Colonic mucosa (tissue), 4 donors: ENCODE results near the gene SYCP2. TPM values are rescaled to one million over a fixed set of nuclear protein-coding genes. Genes with fewer than 3 reads are reported as not detected.

ENCODE experiments used
- DNase-seq: peaks from one replicate; pipeline ENCODE4 v3.0.0-alpha.2; 2020
- H3K27ac ChIP-seq: fragments of 200-600 bp; one replicate; pipeline ENCODE4 v1.8.0; 2021
- H3K27me3 ChIP-seq: fragments of 200-600 bp; one replicate; pipeline ENCODE4 v1.8.0; 2021
- H3K36me3 ChIP-seq: fragments of 200-600 bp; one replicate; pipeline ENCODE4 v1.8.0; 2021
- H3K4me1 ChIP-seq: fragments of 200-600 bp; one replicate; pipeline ENCODE4 v1.8.0; 2021; ENCODE audit warnings: mild to moderate bottlenecking
- H3K4me3 ChIP-seq: fragments of 200-600 bp; one replicate; pipeline ENCODE4 v1.8.0; 2021
- H3K9ac ChIP-seq, 2 donors: one replicate each; pipeline ENCODE4 v1.7.0; 2013; ENCODE audit warnings: control low read depth in 2 of 2, low read depth in 2 of 2, low read length in 2 of 2
- H3K9me3 ChIP-seq: fragments of 200-600 bp; one replicate; pipeline ENCODE4 v1.8.0; 2021
- intact Hi-C: fragments of 100-400 bp; cut with DNase I; formaldehyde crosslinking; loops from one replicate; pipeline ENCODE4 v1.14.1; 2022
- total RNA-seq, 2 donors: library from RNA; stranded (reverse); fragmentation: NEBNext Ultra II Directional in 1 of 2; extraction: Animal tissue kit (Norgen Biotek cat#: 25700) in 1 of 2; gene quantifications; one replicate each; pipeline ENCODE4 v1.2.1, GENCODE V29; 2021
- TF ChIP-seq, protein P1 (sequence below): fragments of 200-600 bp; IDR thresholded peaks from one replicate; pipeline ENCODE4 v1.8.0; 2022; ENCODE audit warnings: antibody characterized with exemption, mild to moderate bottlenecking
- donor health status: healthy.
- donor health status: DM: no; HTN: no; CAD: no.
- donor health status: DM: no; HTN: no; CAD: no.

The SYCP2 gene
- total RNA-seq, 2 donors from 2014 or later = 0.74 to 1.1 TPM

DNA sequence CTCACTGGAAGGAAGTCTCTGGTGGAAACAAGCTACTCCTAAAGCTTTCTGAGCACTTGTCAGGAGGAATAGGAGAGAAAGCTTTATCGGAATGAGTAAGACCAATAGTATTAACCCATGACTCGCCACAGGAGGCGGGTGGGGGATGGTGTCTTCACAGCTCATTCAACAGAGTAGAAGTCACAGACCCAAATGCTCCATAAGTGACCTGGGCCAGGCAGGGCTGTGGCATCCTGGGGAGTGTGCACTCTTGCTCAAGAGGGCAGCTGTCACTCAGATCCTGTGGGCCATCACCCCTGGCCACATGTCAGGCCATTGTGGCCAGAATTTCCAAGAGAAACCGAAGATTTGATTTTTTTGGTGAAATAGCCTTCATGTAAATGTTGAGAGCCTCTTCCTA lies 116.0 kb downstream of the SYCP2 start:
- Histone ChIP-seq H3K27ac (no peak overlapping the region), H3K4me3 (no peak overlapping the region), H3K4me1 (no peaks in the 10 kb centered on the region), H3K9ac (no peak overlapping the region), H3K9me3 (no peaks in the 10 kb centered on the region), H3K27me3 (no peaks in the 10 kb centered on the region), H3K36me3 (no peaks in the 10 kb centered on the region)
- DNase-seq = peak; percentile 4
- intact Hi-C loops = no loop called here
- TF ChIP-seq, protein P1, sequence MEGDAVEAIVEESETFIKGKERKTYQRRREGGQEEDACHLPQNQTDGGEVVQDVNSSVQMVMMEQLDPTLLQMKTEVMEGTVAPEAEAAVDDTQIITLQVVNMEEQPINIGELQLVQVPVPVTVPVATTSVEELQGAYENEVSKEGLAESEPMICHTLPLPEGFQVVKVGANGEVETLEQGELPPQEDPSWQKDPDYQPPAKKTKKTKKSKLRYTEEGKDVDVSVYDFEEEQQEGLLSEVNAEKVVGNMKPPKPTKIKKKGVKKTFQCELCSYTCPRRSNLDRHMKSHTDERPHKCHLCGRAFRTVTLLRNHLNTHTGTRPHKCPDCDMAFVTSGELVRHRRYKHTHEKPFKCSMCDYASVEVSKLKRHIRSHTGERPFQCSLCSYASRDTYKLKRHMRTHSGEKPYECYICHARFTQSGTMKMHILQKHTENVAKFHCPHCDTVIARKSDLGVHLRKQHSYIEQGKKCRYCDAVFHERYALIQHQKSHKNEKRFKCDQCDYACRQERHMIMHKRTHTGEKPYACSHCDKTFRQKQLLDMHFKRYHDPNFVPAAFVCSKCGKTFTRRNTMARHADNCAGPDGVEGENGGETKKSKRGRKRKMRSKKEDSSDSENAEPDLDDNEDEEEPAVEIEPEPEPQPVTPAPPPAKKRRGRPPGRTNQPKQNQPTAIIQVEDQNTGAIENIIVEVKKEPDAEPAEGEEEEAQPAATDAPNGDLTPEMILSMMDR = no peak

DNA sequence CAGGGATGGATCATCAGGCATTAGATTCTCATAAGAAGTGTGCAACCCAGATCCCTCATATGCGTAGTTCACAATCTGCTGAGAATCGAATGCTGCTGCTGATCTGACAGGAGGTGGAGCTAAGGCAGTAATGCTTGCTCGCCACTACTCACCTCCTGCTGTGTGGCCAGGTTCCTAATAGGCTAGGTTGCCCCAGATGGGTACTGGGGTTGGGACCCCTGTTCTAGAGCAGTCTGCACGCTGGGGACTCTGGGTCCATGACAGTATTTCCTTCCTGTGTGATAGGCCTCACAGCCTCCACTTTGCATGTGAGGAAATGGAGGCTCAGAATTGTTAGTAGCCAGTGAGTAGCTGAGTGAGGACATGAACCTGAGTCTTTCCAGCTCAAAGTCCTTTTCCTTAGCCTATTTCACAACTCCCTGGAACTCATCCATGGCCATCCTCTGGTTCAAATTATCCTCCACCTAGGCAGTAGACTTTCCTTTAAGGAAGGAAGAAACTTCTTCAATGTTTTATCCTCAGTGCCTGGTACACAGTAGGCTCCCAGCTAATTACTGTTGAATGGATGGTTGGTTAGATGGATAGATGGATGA lies 117.2 kb downstream of the SYCP2 start:
- no peaks in the 10 kb centered on the region for H3K4me1 ChIP-seq
- no peaks in the 10 kb centered on the region for H3K36me3 ChIP-seq
- no peak overlapping the region for H3K4me3 ChIP-seq
- TF ChIP-seq, protein P1 = no peak
- H3K27ac ChIP-seq = no peak overlapping the region
- no peak overlapping the region for H3K9ac ChIP-seq
- H3K9me3 ChIP-seq = no peaks in the 10 kb centered on the region
- DNase-seq = no peak
- no peaks in the 10 kb centered on the region for H3K27me3 ChIP-seq
- intact Hi-C loops = no loop called here

DNA sequence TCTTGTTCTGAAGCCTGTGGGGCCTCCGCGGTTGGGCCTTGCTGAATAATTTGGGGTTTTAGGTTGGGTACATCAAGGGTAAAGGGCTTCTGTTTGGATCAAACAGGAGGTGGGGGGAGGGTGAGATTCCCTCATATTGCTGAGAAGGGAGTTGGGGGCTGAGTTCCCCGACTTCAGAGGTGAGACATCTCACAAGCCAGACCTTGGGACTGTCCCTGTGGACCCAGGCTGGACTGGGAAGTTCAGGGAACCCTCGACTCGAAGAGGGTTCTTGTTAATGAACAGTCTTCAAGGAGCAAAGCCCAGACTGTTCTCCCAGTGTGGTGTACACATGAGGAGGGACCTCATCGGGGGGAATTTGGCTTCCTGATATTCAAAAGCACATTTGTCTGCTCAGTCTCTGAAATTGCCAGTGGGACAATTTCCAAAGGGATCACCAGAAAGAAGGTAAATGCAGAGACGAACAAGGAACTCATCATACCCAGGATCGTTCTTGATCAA lies 118.5 kb downstream of the SYCP2 start:
- H3K27ac ChIP-seq = no peak overlapping the region
- no peak overlapping the region for H3K9ac ChIP-seq
- H3K4me1 ChIP-seq = no peaks in the 10 kb centered on the region
- no peaks in the 10 kb centered on the region for H3K27me3 ChIP-seq
- intact Hi-C loops = no loop called here
- DNase-seq = no peak
- no peaks in the 10 kb centered on the region for H3K9me3 ChIP-seq
- TF ChIP-seq, protein P1 = no peak
- no peak overlapping the region for H3K4me3 ChIP-seq
- no peaks in the 10 kb centered on the region for H3K36me3 ChIP-seq

DNA sequence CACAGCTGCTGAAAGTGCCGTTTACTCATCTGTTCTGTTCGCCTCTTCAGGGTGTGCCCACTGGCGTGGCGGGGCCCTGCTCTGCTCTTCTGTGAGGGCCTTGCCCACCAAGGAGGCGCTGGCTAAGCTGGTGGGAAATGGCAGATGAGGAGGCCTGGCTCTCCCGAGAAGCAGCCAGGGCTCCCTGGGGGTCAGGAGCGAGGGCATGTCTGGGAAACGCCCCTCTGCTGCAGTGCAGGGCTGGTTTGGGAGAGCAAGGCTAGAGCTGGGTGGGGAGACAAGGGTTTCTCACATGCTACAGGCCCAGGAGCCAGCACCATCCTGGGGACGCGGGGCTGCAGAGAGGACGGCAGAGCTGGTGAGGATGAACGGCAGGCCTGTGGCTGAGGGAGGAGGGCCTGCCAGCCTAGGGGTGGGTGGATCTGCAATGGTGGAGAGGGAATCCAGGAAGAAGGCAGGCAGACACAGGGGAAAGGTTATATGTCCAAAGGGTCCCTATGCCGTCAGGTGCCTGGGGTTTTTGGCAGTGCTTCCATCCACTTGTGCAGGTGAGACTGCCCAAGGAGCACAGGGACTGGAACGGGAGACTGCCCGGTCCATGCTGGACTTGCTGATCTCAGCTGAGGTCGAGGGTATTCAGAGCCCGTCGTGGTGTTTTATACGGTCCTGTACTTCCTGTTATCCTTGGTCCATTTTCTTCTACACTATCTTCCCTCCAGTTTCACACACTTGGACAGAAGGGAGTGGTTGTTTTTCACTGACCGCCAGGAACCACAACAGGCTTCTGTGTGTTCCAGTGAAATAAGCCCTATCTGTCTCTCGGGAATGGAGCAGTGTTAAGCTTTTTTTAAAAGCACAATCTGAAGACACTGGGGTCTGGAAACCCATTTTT lies 119.2 kb downstream of the SYCP2 start:
- Histone ChIP-seq H3K36me3 (no peaks in the 10 kb centered on the region), H3K9ac (no peak overlapping the region), H3K4me1 (no peaks in the 10 kb centered on the region), H3K9me3 (no peaks in the 10 kb centered on the region), H3K27me3 (no peaks in the 10 kb centered on the region), H3K4me3 (no peak overlapping the region), H3K27ac (no peak overlapping the region)
- intact Hi-C loops = no loop called here
- TF ChIP-seq, protein P1 = no peak
- DNase-seq = no peak

Other genes starting within 250 kb of the SYCP2 start
- 1 to 10 TPM; 6.3 to 9.2 TPM for gene PPP1R3D, start 6.7 kb upstream of the SYCP2 start, total RNA-seq
- 10 to 100 TPM in 1 of 2 donors, 1 to 10 TPM in 1; 5.5 to 11.2 TPM for gene FAM217B, start 6.8 kb upstream of the SYCP2 start, total RNA-seq
- gene CDH26, start 24.8 kb upstream of the SYCP2 start, total RNA-seq = under 1 TPM; 0.27 to 0.45 TPM